OCI-M2 (cell line): Measurements from ENCODE around the gene KLK8.

Experiments
- DNase-seq: peaks from one replicate; lab custom pipeline; 2025; ENCODE audit not compliant: unreplicated experiment; lab: John Stamatoyannopoulos, UW

Gene KLK8

GRCh38 chr19:51018745-51019543 is 17.5 kb upstream of the KLK8 start:
- no peak for DNase-seq

DNA sequence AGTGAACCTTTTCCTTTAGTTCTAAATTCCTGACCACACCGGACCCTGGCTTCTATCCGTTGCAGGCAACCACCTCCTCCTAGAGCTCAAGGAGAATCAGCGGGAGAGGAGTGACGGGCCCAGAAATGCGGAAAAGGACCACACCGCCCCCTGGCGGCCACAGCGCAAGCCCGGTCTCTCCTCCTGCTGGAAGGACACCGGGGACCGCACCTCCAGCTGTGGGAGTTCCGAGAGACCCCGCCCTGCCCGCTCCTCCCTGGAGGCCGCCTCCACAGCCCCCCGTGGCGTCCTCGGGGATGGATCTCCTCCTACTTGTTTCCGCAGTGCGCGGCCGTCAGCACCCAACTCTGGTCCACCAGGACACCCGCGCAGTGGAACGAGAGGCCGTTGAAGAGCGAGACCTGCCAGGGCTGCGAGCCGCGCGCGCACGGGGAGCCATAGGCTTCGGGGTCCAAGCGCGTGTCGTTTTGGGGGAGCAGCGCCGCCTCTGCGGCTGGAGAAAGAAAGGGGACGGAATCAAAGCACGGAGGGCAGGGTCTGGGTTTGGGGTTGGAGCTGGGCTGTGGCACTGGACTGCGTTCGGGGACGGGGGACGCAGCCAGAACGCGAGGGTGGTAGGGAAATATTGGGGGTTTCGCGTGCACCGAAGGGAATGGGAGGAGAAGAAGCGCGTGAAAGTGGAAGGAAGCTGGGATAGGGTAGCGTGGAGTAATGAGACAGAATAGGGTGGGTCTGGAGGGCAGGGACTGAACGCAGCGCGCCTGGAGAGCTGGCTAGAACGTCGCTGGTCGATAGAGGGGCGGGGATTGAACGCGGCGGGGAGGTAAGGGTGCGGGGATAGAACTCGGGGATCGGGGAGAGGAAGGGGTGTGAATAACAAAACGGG is 15.6 kb upstream of the KLK8 start:
- peak; percentile 9 for DNase-seq

GRCh38 chr19:51015691-51016267 is 14.4 kb upstream of the KLK8 start:
- DNase-seq = no peak

- no peak for DNase-seq
Measured at GRCh38 chr19:51014242-51014641, 12.8 kb upstream of the KLK8 start.

GRCh38 chr19:51012661-51013190 is 11.3 kb upstream of the KLK8 start:
- no peak for DNase-seq

- DNase-seq = no peak
Measured at GRCh38 chr19:51010066-51010795, 8.8 kb upstream of the KLK8 start.

DNA sequence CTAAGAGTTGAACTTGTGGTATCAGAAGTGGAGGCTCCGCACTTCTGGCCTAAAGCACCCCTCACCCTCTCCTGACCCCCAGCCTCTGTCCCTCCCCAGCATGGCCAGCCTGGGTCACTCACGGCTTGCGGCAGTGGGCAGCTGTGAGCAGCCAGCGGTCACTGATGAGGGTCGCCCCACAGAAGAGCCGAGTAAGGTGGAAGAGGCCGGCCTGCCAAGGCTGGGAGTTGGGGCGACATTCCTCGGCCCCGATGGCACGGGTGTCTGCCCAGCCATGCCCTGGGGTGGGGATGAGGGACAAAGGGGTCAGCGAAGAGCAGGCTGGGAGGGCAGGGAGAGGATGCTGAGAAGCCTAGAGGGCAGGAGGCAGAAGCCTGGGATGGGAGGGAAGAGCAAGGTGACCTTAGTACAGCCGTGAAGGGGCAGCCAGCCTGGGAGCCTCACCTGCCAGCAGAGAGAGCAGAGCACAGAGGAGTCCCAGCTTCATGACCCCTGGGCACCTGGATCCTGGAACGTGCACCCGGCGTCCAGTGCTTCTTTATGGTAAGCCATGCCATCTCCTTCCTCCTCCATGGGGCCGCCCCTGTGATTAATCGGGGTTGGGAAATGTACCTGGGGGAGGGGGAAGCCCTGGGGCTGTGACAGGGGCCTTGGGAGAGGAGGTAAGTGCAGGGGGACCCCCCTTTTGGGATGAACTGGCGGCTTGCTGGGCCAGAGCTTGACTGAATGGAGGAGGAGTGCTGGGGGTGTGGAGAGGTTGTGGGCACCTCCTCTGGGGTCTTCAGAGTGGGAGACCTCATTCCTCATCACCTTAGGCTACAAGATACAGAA is 7.9 kb upstream of the KLK8 start:
- DNase-seq = no peak

- DNase-seq = no peak
Measured at GRCh38 chr19:51007488-51007887, 6.1 kb upstream of the KLK8 start.

- DNase-seq = no peak
Measured at GRCh38 chr19:51006406-51006805, 5.0 kb upstream of the KLK8 start.

DNA sequence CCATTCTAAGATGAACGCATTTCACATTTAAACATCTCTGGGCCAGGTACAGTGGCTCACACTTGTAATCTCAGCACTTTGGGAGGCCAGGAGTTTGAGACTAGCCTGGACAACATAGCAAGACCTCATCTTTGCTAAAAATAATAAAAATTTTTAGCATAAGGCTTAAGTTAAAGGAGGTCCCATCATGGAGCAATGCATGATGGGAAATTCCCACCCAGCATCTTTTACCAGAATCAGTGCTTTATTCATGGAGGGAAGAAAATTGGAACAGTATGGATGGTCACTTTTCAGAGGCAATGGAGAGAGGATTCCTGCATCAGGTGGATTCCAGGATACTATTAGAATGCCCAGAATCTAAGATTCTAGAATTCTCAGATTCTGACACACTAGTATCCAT is 3.8 kb upstream of the KLK8 start:
- no peak for DNase-seq

GRCh38 chr19:51003316-51003715 is 1.9 kb upstream of the KLK8 start:
- no peak for DNase-seq

DNA sequence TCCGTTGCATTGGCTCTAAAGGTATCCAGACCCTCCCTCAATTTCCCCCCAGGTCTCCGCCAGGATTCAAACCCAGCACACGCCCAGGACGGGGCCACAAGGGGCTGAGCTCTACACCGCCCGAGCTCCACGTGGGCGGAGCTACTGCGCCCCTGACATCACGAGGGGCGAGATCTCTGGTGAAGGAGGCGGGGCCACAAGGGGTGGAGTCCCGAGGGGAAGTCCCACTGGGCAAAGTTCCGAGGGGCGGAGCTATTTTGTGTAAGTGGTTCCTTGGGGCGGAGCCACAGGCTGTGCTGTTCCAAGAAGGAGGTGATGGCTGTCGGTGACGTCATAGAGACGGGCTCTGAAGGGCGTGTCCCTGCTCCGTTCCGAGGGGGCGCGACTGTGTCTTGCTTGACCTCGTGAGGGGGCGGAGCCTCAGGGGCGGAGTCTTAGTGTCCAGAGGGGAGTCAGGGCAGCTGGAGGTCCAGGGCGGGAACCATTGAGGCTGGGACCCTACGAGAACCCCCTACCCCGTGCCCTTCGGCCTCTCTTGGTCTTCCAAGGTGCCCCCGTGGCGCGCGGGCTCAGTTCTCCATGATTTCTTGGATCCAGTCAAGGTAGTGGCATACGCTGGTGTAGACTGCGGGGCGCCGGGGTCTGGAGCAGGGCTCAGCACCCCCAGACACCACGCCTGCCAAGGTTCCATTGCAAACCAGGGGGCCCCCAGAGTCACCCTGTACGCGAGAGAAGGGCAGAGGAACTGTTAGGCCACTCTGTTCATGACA is 1.3 kb upstream of the KLK8 start:
- DNase-seq = no peak

DNA sequence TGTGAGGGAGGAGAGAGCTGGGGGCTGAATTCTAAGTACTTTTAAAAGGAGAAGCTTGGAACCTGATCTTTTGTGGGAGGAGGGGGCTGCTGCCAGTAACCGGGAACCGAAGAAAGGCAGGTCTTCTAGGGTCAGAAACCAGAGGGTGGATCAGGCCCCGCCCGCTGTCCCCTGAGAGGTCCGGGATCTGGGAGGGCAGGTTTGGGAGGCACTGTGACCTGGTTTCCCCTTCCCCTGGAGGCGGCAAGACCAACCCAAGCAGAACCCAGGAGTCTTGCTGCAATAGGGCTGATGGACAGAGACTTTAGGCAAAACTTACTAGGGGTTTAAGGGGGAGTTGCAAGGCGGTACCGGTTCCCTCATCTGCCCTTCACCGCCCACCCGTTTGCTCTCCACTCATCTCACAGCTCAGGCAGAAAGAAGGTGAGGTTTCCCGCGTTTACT is 707 bp upstream of the KLK8 start:
- DNase-seq = no peak

- DNase-seq = no peak
Measured at GRCh38 chr19:51000981-51001380, 423 bp downstream of the KLK8 start.

DNA sequence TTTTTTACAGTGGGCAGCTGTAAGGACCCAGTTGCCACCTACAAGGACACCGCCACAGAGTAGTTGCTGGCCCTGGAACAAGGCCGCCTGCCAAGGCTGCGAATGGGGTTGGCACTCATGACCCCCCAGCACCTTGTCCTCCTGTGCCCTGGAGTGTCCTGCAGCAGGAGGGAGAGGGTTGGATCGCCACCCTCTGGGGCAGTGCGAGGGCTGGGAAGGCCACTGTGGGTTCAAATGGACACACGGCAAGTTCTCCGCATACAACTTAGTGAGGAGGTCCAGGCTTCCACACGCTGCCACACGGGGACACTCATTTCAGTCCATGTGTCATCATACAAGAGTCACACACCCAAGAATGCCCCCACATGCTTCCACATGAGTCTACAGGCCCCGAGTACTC is 978 bp downstream of the KLK8 start:
- no peak for DNase-seq

- DNase-seq = no peak
Measured at GRCh38 chr19:50998686-50999085, 2.7 kb downstream of the KLK8 start.

DNA sequence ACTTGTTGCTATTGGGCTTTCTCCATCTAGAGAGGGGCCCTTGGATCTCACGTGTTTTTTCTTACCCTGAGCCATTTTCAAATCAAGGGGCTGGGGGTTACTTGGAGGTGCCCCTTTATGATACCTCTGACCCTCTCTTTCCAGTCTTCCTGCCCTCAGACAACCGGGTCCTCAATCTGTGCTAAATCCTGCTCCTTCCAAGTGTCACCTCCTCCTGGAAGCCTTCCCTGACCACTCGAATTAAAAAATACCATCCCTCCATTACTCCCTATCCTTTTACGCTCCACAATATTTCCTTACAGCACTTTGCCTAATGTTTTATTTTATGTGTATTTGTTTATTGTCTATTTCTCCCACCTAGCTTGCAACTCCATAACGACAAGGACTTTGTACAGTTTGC is 3.3 kb downstream of the KLK8 start:
- no peak for DNase-seq

- no peak for DNase-seq
Measured at GRCh38 chr19:50994129-50994528, 7.3 kb downstream of the KLK8 start.

DNA sequence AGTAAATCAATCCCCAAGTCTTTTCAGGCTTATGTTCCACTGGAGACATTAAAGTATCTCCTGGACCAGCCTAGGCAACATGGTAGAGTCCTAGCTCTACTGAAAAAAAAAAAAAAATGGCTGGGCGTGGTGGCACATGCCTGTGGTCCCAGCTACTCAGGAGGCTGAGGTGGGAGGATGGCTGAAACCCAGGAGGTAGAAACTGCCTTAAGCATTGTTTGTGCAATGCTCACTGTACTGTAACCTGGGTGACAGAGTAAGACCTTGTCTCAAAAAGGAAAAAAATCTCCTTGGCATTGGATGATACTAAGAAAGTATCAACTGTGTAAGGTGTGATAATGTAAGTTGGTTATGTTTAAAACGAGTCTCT is 8.8 kb downstream of the KLK8 start:
- no peak for DNase-seq
